H9 (cell line): ENCODE measurements around the gene EVC. TPM values are rescaled to one million over a fixed set of nuclear protein-coding genes. Genes with fewer than 3 reads are reported as not detected.

Source experiments
- DNase-seq: peaks from one replicate; pipeline ENCODE4 v3.0.0-alpha.2; 2017
- H2AFZ ChIP-seq: one replicate; pipeline ENCODE4 v1.6.1; 2013; ENCODE audit warnings: mild to moderate bottlenecking, low read length, control low read depth, moderate library complexity
- H2AK5ac ChIP-seq: 2 replicates; pipeline ENCODE4 v1.6.1; 2013; ENCODE audit warnings: low read length, control low read depth, mixed read lengths; ENCODE audit not compliant: insufficient read length
- H2BK120ac ChIP-seq: one replicate; pipeline ENCODE4 v1.6.1; 2013; ENCODE audit warnings: low read depth, mild to moderate bottlenecking, low read length, control low read depth, inconsistent platforms; ENCODE audit not compliant: poor library complexity, severe bottlenecking
- H2BK12ac ChIP-seq: 2 replicates; pipeline ENCODE4 v1.6.1; 2013; ENCODE audit warnings: low read length, control low read depth, mixed read lengths, low read depth; ENCODE audit not compliant: insufficient read length
- H2BK15ac ChIP-seq: 2 replicates; pipeline ENCODE4 v1.6.1; 2013; ENCODE audit warnings: low read depth, low read length, control low read depth
- H2BK20ac ChIP-seq: one replicate; pipeline ENCODE4 v1.6.1; 2013; ENCODE audit warnings: low read depth, mild to moderate bottlenecking, low read length, control low read depth, inconsistent platforms; ENCODE audit not compliant: poor library complexity, severe bottlenecking
- H2BK5ac ChIP-seq: 2 replicates; pipeline ENCODE4 v1.6.1; 2013; ENCODE audit warnings: low read length, control low read depth, mixed read lengths; ENCODE audit not compliant: insufficient read length
- H3K14ac ChIP-seq: 2 replicates; pipeline ENCODE4 v1.6.1; 2013; ENCODE audit warnings: low read length, control low read depth; ENCODE audit not compliant: insufficient read depth
- H3K18ac ChIP-seq: 2 replicates; pipeline ENCODE4 v1.6.1; 2013; ENCODE audit warnings: low read depth, mild to moderate bottlenecking, mixed read lengths, low read length, control low read depth; ENCODE audit not compliant: insufficient read length
- H3K23ac ChIP-seq: 2 replicates; pipeline ENCODE4 v1.6.1; 2013; ENCODE audit warnings: low read length, control low read depth, mixed read lengths, low read depth; ENCODE audit not compliant: insufficient read length
- H3K23me2 ChIP-seq: 2 replicates; pipeline ENCODE4 v1.6.1; 2013; ENCODE audit warnings: low read depth, mild to moderate bottlenecking, mixed read lengths, low read length, control low read depth; ENCODE audit not compliant: insufficient read length, poor library complexity, severe bottlenecking
- H3K27ac ChIP-seq: 2 replicates; pipeline ENCODE4 v1.5.1; 2013; ENCODE audit warnings: low read length, control low read depth, mixed read lengths, low read depth; ENCODE audit not compliant: insufficient read length
- H3K27me3 ChIP-seq: 2 replicates; pipeline ENCODE4 v1.6.1; 2013; ENCODE audit warnings: low read length, control low read depth, inconsistent platforms; ENCODE audit not compliant: insufficient read depth
- H3K4ac ChIP-seq: 2 replicates; pipeline ENCODE4 v1.6.1; 2013; ENCODE audit warnings: low read depth, mild to moderate bottlenecking, control low read depth, inconsistent platforms, low read length, moderate library complexity
- H3K4me1 ChIP-seq: 2 replicates; pipeline ENCODE4 v1.6.1; 2013; ENCODE audit warnings: low read length, control low read depth, inconsistent platforms; ENCODE audit not compliant: insufficient read depth
- H3K4me2 ChIP-seq: 2 replicates; pipeline ENCODE4 v1.6.1; 2013; ENCODE audit warnings: low read length, control low read depth, mixed read lengths; ENCODE audit not compliant: insufficient read length, insufficient read depth
- H3K56ac ChIP-seq: 2 replicates; pipeline ENCODE4 v1.6.1; 2013; ENCODE audit warnings: low read depth, mild to moderate bottlenecking, mixed read lengths, low read length, control low read depth; ENCODE audit not compliant: insufficient read length
- H3K79me1 ChIP-seq: 2 replicates; pipeline ENCODE4 v1.6.1; 2013; ENCODE audit warnings: low read depth, mild to moderate bottlenecking, moderate library complexity, low read length, control low read depth, inconsistent platforms; ENCODE audit not compliant: insufficient read depth, poor library complexity, severe bottlenecking
- H3K79me2 ChIP-seq: 2 replicates; pipeline ENCODE4 v1.6.1; 2013; ENCODE audit warnings: low read length, control low read depth, inconsistent platforms; ENCODE audit not compliant: insufficient read depth
- H3K9ac ChIP-seq: 2 replicates; pipeline ENCODE4 v1.6.1; 2013; ENCODE audit warnings: low read length, control low read depth, mixed read lengths; ENCODE audit not compliant: insufficient read length; ENCODE audit errors: extremely low read depth
- H3K9me3 ChIP-seq: one replicate; pipeline ENCODE4 v1.6.1; 2013; ENCODE audit warnings: low read depth, low read length, inconsistent platforms; ENCODE audit not compliant: control insufficient read depth
- H3T11ph ChIP-seq: one replicate; pipeline ENCODE4 v1.6.1; 2013; ENCODE audit warnings: mild to moderate bottlenecking, low read length, control low read depth, inconsistent platforms
- H4K20me1 ChIP-seq: one replicate; pipeline ENCODE4 v1.6.1; 2013; ENCODE audit not compliant: control insufficient read depth, insufficient read length, insufficient read depth
- H4K5ac ChIP-seq: 2 replicates; pipeline ENCODE4 v1.6.1; 2013; ENCODE audit warnings: low read depth, mild to moderate bottlenecking, mixed read lengths, low read length, control low read depth; ENCODE audit not compliant: insufficient read length
- H4K8ac ChIP-seq: replicated peaks from 2 replicates; pipeline ENCODE4 v1.6.1; 2013; ENCODE audit warnings: low read length, control low read depth, mixed read lengths, low read depth; ENCODE audit not compliant: insufficient read length
- H4K91ac ChIP-seq: 2 replicates; pipeline ENCODE4 v1.6.1; 2013; ENCODE audit warnings: low read depth, mild to moderate bottlenecking, moderate library complexity, mixed read lengths, low read length, control low read depth; ENCODE audit not compliant: insufficient read length
- H3K27ac Mint-ChIP-seq, 3 experiments: 2 replicates in 2 of 3; 3 replicates in 1 of 3; pipeline ENCODE4 v1.8.0; 2020 to 2021; ENCODE audit warnings: mixed read lengths in 3 of 3, mild to moderate bottlenecking in 1 of 3, moderate library complexity in 1 of 3
- H3K27me3 Mint-ChIP-seq: 2 replicates; pipeline ENCODE4 v1.8.0; 2021; ENCODE audit warnings: low read depth, mild to moderate bottlenecking, moderate library complexity, mixed read lengths
- H3K36me3 Mint-ChIP-seq, 3 experiments: 2 replicates in 2 of 3; 3 replicates in 1 of 3; pipeline ENCODE4 v1.8.0; 2020 to 2021; ENCODE audit warnings: low read depth in 3 of 3, mixed read lengths in 3 of 3; ENCODE audit not compliant: insufficient read depth in 1 of 3
- H3K4me1 Mint-ChIP-seq, 2 experiments: 2 replicates each; pipeline ENCODE4 v1.8.0; 2020; ENCODE audit warnings: mixed read lengths in 2 of 2
- H3K4me3 Mint-ChIP-seq, 2 experiments: 2 replicates in 1 of 2; 3 replicates in 1 of 2; pipeline ENCODE4 v1.8.0; 2020 to 2021; ENCODE audit warnings: mild to moderate bottlenecking in 2 of 2, mixed read lengths in 2 of 2, moderate library complexity in 1 of 2
- H3K9me3 Mint-ChIP-seq, 2 experiments: 2 replicates in 1 of 2; 3 replicates in 1 of 2; pipeline ENCODE4 v1.8.0; 2020; ENCODE audit warnings: mild to moderate bottlenecking in 2 of 2, mixed read lengths in 2 of 2, moderate library complexity in 1 of 2
- WGBS: extraction: QIAGEN DNeasy Blood & Tissue Kit; methylation state at CpG from one replicate; pipeline ENCODE4 v1.1.7; 2013; ENCODE audit warnings: missing lambda C conversion rate, low lambda C conversion rate, mixed read lengths; ENCODE audit not compliant: insufficient read length; ENCODE audit errors: extremely low coverage; 5-methylcytosine and 5-hydroxymethylcytosine counted together
- total RNA-seq: library from RNA; stranded (reverse); gene quantifications from 2 replicates; pipeline ENCODE4 v1.2.1, GENCODE V29; 2021
- TF ChIP-seq, protein P1 (sequence below): fragments of 200-600 bp; sonication (generic); conservative IDR thresholded peaks from 3 replicates; pipeline ENCODE4 v1.8.0; 2021; ENCODE audit warnings: antibody characterized with exemption, mild to moderate bottlenecking

Gene EVC
- total RNA-seq, 1 experiment from 2014 or later, result 10.1 TPM

DNA sequence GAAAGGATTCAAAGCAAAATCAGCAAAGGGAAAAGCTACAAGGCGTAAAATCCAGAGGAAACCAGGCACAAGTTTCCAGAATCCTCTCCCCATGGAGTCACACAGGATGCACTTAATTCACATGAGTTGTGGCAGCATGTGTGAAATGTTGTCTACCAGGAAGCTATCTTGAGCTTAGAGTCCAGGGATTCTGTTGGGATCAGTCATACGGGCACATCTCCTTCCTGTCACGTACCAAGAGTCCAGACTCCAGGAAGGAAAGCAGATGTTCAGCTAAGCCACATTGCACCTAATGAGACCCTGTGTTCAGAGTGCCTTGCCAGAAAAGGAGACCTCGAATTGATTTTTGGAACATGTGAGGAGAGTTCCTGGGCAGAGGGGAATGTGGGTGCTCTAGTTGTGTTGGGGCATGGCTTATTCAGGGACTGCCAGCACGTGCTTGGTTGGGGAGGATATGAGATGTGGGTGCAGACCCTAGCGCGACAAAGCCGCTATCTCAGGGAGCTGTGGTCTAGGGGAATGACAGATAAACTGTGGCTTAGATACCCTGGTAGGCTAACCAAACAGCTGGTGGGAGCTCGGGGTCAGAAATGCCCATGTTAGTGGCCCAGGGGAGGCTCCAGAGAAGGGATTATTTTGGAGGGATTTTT is 70.0 kb downstream of the EVC start:
- Histone ChIP-seq H3K23ac (no peak overlapping the region), H2BK20ac (no peak overlapping the region), H3K18ac (no peak overlapping the region), H3K79me2 (0 out of 2 replicates have a peak, but pooled peaks cover 2% of the 10 kb centered on the region), H3K27ac (no peak overlapping the region), H4K20me1 (no peaks in the 10 kb centered on the region), H4K8ac (no peak overlapping the region), H3K4ac (no peak overlapping the region), H3K23me2 (no peaks in the 10 kb centered on the region), H2AK5ac (no peak overlapping the region), H2AFZ (no peak overlapping the region), H2BK12ac (no peak overlapping the region), H3T11ph (no peak overlapping the region), H3K56ac (no peak overlapping the region), H3K27me3 (no peaks in the 10 kb centered on the region), H2BK5ac (no peak overlapping the region), H3K9me3 (peaks cover 8% of the 10 kb centered on the region), H4K5ac (no peak overlapping the region), H2BK120ac (no peak overlapping the region), H4K91ac (no peak overlapping the region), H3K4me2 (no peak overlapping the region), H3K9ac (no peak overlapping the region), H3K14ac (no peak overlapping the region), H3K79me1 (no peaks in the 10 kb centered on the region), H2BK15ac (no peak overlapping the region), H3K4me1 (no peaks in the 10 kb centered on the region)
- TF ChIP-seq, protein P1, sequence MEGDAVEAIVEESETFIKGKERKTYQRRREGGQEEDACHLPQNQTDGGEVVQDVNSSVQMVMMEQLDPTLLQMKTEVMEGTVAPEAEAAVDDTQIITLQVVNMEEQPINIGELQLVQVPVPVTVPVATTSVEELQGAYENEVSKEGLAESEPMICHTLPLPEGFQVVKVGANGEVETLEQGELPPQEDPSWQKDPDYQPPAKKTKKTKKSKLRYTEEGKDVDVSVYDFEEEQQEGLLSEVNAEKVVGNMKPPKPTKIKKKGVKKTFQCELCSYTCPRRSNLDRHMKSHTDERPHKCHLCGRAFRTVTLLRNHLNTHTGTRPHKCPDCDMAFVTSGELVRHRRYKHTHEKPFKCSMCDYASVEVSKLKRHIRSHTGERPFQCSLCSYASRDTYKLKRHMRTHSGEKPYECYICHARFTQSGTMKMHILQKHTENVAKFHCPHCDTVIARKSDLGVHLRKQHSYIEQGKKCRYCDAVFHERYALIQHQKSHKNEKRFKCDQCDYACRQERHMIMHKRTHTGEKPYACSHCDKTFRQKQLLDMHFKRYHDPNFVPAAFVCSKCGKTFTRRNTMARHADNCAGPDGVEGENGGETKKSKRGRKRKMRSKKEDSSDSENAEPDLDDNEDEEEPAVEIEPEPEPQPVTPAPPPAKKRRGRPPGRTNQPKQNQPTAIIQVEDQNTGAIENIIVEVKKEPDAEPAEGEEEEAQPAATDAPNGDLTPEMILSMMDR, result no peak
- no peak overlapping the region for H3K4me3 Mint-ChIP-seq
- no CpG with 5 or more reads among the region's 9 CpGs for WGBS
- peak; percentile 19 for DNase-seq
- peaks cover 24 to 35% (median 32%) of the 10 kb centered on the region in 3 experiments for H3K36me3 Mint-ChIP-seq
- peak overlapping the region in 2 of 3 experiments; percentile 2 to 6; a peak in 3 of 7 replicates for H3K27ac Mint-ChIP-seq
- H3K4me1 Mint-ChIP-seq, result peaks cover 13 to 15% of the 10 kb centered on the region in 2 experiments; a peak in 3 of 4 replicates
- H3K9me3 Mint-ChIP-seq, result peaks cover 16 to 17% of the 10 kb centered on the region in 2 experiments
- no peaks in the 10 kb centered on the region for H3K27me3 Mint-ChIP-seq
